HL-60 (cell line): ENCODE data around the gene MED4.

Experiments used
- CTCF ChIP-seq: IDR thresholded peaks from one replicate; pipeline ENCODE4 v1.5.1; 2011; ENCODE audit warnings: low read length, control low read depth, inconsistent platforms; ENCODE audit not compliant: insufficient read depth
- GABPA ChIP-seq: IDR thresholded peaks from 2 replicates; pipeline ENCODE4 v1.6.1; 2012; ENCODE audit warnings: low read depth
- POLR2AphosphoS5 ChIP-seq: IDR thresholded peaks from 2 replicates; pipeline ENCODE4 v1.6.1; 2012; ENCODE audit warnings: low read depth
- REST ChIP-seq: IDR thresholded peaks from 2 replicates; pipeline ENCODE4 v1.6.1; 2012; ENCODE audit warnings: low read depth; ENCODE audit not compliant: insufficient replicate concordance

DNA sequence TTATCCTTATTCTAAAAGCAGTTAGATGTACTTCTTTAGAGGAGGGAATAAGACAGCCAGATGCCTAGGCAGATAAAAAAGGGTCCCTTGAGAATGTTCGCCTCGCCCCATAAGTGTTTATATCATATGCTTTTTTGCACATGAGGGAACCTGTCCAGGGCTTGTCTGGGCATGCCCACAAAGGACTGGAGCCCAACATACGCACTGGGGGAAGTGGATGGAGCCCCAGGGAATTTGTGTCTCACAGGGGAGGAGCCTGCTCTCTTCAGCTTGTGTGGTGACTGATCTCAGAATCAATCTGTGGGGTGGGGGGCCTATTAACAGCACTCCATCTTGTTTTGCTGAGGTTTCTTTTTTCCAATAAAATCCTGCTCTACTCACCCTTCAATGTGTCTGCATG, 22.6 kb downstream of the MED4 start:
- no peak for TF ChIP-seq CTCF
- TF ChIP-seq REST = no peak
- no peak for TF ChIP-seq POLR2AphosphoS5
- TF ChIP-seq GABPA = no peak
